NB4 (cell line): ENCODE measurements around the gene SLC52A1.

Experiments used
- POLR2A ChIP-seq: IDR thresholded peaks from 2 replicates; pipeline ENCODE4 v1.6.1; 2011; ENCODE audit warnings: mild to moderate bottlenecking; ENCODE audit not compliant: insufficient read length; ENCODE audit errors: extremely low read depth
- TF ChIP-seq, protein P1 (sequence below): IDR thresholded peaks from one replicate; pipeline ENCODE4 v1.5.1; 2012; ENCODE audit warnings: low read depth, low read length
- TF ChIP-seq, protein P2 (sequence below): IDR thresholded peaks from 2 replicates; pipeline ENCODE4 v1.6.1; 2011; ENCODE audit warnings: low read depth, low read length

DNA sequence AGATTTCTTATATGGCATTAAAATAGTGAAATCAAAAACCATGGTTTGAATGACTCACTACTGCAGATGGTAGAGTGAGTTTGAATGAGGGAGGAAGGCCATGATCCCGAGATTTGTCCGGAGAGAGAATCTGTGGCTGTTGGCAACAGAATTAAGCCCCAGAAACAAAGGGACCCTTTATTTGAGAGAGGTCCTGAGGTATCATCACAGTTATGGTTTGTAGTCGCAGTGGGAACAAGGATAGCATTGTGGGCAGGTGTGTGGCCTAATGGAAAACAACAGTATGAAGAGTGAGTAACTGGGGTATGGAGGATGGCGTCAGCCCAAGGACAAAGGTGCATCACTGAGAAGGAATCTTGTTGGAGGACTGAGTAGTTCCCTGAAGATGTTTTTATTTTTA is 34.5 kb upstream of the SLC52A1 start:
- TF ChIP-seq, protein P1, sequence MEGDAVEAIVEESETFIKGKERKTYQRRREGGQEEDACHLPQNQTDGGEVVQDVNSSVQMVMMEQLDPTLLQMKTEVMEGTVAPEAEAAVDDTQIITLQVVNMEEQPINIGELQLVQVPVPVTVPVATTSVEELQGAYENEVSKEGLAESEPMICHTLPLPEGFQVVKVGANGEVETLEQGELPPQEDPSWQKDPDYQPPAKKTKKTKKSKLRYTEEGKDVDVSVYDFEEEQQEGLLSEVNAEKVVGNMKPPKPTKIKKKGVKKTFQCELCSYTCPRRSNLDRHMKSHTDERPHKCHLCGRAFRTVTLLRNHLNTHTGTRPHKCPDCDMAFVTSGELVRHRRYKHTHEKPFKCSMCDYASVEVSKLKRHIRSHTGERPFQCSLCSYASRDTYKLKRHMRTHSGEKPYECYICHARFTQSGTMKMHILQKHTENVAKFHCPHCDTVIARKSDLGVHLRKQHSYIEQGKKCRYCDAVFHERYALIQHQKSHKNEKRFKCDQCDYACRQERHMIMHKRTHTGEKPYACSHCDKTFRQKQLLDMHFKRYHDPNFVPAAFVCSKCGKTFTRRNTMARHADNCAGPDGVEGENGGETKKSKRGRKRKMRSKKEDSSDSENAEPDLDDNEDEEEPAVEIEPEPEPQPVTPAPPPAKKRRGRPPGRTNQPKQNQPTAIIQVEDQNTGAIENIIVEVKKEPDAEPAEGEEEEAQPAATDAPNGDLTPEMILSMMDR: no peak
- no peak for TF ChIP-seq POLR2A
- TF ChIP-seq, protein P2, sequence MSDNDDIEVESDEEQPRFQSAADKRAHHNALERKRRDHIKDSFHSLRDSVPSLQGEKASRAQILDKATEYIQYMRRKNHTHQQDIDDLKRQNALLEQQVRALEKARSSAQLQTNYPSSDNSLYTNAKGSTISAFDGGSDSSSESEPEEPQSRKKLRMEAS: no peak
